DND-41 (cell line): ENCODE results near the gene PIN1.
A peak's percentile ranks its signal among the peaks of the same experiment; 100 is the strongest.

ENCODE experiments used
- ATAC-seq: fragments of 200-7000 bp; cut with Tn5 transposase; 3 replicates; pipeline ENCODE4 v1.9.1; 2021; ENCODE audit warnings: low read depth; ENCODE audit not compliant: insufficient read depth
- DNase-seq: peaks from one replicate; pipeline ENCODE4 v3.0.0-alpha.2; 2020
- H2AFZ ChIP-seq: 2 replicates; pipeline ENCODE4 v1.6.0; 2012; ENCODE audit warnings: low read depth, low read length
- H3K27ac ChIP-seq: 2 replicates; pipeline ENCODE4 v1.5.1; 2012; ENCODE audit warnings: low read length, inconsistent platforms
- H3K27me3 ChIP-seq: fragments of 200-600 bp; sonication (generic); 2 replicates; pipeline ENCODE4 v1.6.0; 2012; ENCODE audit warnings: low read length, mild to moderate bottlenecking, inconsistent platforms; ENCODE audit not compliant: insufficient read depth, poor library complexity
- H3K36me3 ChIP-seq: 2 replicates; pipeline ENCODE4 v1.5.1; 2012; ENCODE audit warnings: low read length, inconsistent platforms; ENCODE audit not compliant: insufficient read depth
- H3K4me1 ChIP-seq: 2 replicates; pipeline ENCODE4 v1.5.1; 2012; ENCODE audit warnings: mild to moderate bottlenecking, low read length; ENCODE audit not compliant: insufficient read depth
- H3K4me2 ChIP-seq: 2 replicates; pipeline ENCODE4 v1.6.0; 2012; ENCODE audit warnings: mild to moderate bottlenecking, moderate library complexity, low read length, inconsistent platforms; ENCODE audit not compliant: insufficient read depth
- H3K4me3 ChIP-seq, 2 experiments: fragments of 200-600 bp in 1 of 2; shearing (Covaris generic) in 1 of 2; 2 replicates each; pipeline ENCODE4 v1.5.1; 2012 to 2016; ENCODE audit warnings: inconsistent platforms in 2 of 2, low read length in 2 of 2, mild to moderate bottlenecking in 2 of 2, low read depth in 1 of 2, moderate library complexity in 1 of 2
- H3K79me2 ChIP-seq: 2 replicates; pipeline ENCODE4 v1.6.0; 2012; ENCODE audit warnings: low read length, inconsistent platforms; ENCODE audit not compliant: insufficient read depth
- H3K9ac ChIP-seq: 2 replicates; pipeline ENCODE4 v1.6.0; 2012; ENCODE audit warnings: low read depth, mild to moderate bottlenecking, inconsistent platforms, low read length, moderate library complexity
- H3K9me3 ChIP-seq: 2 replicates; pipeline ENCODE4 v1.5.1; 2012; ENCODE audit warnings: low read length, moderate library complexity, mild to moderate bottlenecking, inconsistent platforms; ENCODE audit not compliant: insufficient read depth, severe bottlenecking
- H4K20me1 ChIP-seq: 2 replicates; pipeline ENCODE4 v1.6.0; 2012; ENCODE audit warnings: low read length; ENCODE audit not compliant: insufficient read depth
- EZH2 ChIP-seq: IDR thresholded peaks from 3 replicates; pipeline ENCODE4 v1.6.1; 2012; ENCODE audit warnings: borderline replicate concordance, low read depth, mild to moderate bottlenecking, moderate library complexity, low read length, inconsistent platforms; ENCODE audit not compliant: severe bottlenecking
- TF ChIP-seq, protein P1 (sequence below): IDR thresholded peaks from 2 replicates; pipeline ENCODE4 v1.5.1; 2012; ENCODE audit warnings: borderline replicate concordance, low read length, moderate library complexity, mild to moderate bottlenecking; ENCODE audit not compliant: poor library complexity, severe bottlenecking; ENCODE audit errors: extremely low read depth

PIN1 gene

GRCh38 chr19:9791552-9792205 is 43.4 kb upstream of the PIN1 start:
- H3K27me3 ChIP-seq: no peaks in the 10 kb centered on the region
- H4K20me1 ChIP-seq: no peaks in the 10 kb centered on the region
- peak overlapping the region; percentile 72 for H3K27ac ChIP-seq
- peaks cover 41% of the 10 kb centered on the region for H3K4me1 ChIP-seq
- no peaks in the 10 kb centered on the region for H3K79me2 ChIP-seq
- DNase-seq (peak; percentile 95), ATAC-seq (peak; percentile 72)
- H3K9ac ChIP-seq: peak overlapping the region; percentile 48
- H2AFZ ChIP-seq: peak overlapping the region; percentile 84
- H3K4me2 ChIP-seq: peak overlapping the region; percentile 82
- H3K9me3 ChIP-seq: no peaks in the 10 kb centered on the region
- no peaks in the 10 kb centered on the region for H3K36me3 ChIP-seq
- TF ChIP-seq, protein P1, sequence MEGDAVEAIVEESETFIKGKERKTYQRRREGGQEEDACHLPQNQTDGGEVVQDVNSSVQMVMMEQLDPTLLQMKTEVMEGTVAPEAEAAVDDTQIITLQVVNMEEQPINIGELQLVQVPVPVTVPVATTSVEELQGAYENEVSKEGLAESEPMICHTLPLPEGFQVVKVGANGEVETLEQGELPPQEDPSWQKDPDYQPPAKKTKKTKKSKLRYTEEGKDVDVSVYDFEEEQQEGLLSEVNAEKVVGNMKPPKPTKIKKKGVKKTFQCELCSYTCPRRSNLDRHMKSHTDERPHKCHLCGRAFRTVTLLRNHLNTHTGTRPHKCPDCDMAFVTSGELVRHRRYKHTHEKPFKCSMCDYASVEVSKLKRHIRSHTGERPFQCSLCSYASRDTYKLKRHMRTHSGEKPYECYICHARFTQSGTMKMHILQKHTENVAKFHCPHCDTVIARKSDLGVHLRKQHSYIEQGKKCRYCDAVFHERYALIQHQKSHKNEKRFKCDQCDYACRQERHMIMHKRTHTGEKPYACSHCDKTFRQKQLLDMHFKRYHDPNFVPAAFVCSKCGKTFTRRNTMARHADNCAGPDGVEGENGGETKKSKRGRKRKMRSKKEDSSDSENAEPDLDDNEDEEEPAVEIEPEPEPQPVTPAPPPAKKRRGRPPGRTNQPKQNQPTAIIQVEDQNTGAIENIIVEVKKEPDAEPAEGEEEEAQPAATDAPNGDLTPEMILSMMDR: no peak
- TF ChIP-seq EZH2: no peak
- peak overlapping the region; percentile 27 to 62; a peak in 3 of 4 replicates for H3K4me3 ChIP-seq

DNA sequence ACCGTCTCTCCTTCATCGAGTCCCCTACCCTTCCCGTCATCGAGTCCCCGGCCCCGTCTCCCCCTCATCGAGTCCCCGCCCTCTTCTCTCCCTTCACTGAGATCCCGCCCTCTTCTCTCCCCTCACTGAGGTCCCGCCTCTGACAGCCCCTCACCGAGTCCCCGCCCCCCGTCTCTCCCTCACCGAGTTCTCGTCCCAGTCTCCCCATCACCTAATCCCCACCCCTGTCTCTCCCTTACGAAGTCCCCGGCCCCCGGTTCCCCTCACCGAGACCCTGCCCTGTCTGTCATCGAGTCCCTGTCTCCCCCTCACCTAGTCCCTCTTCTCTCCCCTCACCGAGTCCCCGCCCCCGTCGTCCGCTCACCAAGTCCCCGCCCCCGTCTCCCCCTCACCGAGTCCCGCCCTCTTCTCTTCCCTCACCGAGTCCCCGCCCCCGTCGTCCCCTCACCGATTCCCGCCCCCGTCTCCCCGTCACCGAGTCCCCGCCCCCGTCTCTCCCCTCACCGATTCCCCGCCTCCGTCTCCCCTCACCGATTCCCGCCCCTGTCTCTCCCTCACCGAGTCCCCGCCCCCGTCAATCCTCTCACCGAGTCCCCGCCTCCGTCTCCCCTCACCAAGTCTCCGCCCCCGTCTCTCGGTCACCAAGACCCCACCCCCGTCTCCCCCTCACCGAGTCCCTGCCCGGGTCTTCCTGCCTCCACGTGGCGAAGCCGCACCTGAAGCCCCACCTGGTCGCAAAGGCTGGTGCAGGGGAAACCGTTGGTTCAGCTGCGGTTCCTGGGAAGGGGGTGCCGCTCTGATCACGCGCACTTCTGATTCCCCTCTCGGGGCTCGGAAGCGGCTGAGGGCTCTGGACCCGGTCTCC is 42.7 kb upstream of the PIN1 start:
- Histone ChIP-seq H3K4me3 (peak overlapping the region; percentile 12 to 61; a peak in 3 of 4 replicates), H3K27me3 (no peaks in the 10 kb centered on the region), H3K27ac (peak overlapping the region; percentile 75), H3K9ac (peak overlapping the region; percentile 57), H3K4me2 (peak overlapping the region; percentile 82), H3K4me1 (peaks cover 42% of the 10 kb centered on the region), H3K79me2 (no peaks in the 10 kb centered on the region), H3K9me3 (no peaks in the 10 kb centered on the region), H2AFZ (peak overlapping the region; percentile 84), H3K36me3 (no peaks in the 10 kb centered on the region), H4K20me1 (no peaks in the 10 kb centered on the region)
- ATAC-seq: peak; percentile 67
- TF ChIP-seq EZH2: no peak
- TF ChIP-seq, protein P1: no peak
- peak; percentile 94 for DNase-seq

GRCh38 chr19:9793071-9793591 is 42.0 kb upstream of the PIN1 start:
- H3K9ac ChIP-seq: peak overlapping the region; percentile 57
- no peaks in the 10 kb centered on the region for H3K79me2 ChIP-seq
- ATAC-seq: peak; percentile 44
- H3K4me2 ChIP-seq: peak overlapping the region; percentile 82
- H3K4me3 ChIP-seq: peak overlapping the region; percentile 1 to 61; a peak in 3 of 4 replicates
- no peaks in the 10 kb centered on the region for H3K9me3 ChIP-seq
- peaks cover 42% of the 10 kb centered on the region for H3K4me1 ChIP-seq
- H3K36me3 ChIP-seq: no peaks in the 10 kb centered on the region
- peak overlapping the region; percentile 81 for H2AFZ ChIP-seq
- no peaks in the 10 kb centered on the region for H4K20me1 ChIP-seq
- peak overlapping the region; percentile 75 for H3K27ac ChIP-seq
- TF ChIP-seq EZH2: no peak
- TF ChIP-seq, protein P1: no peak
- H3K27me3 ChIP-seq: no peaks in the 10 kb centered on the region
- peak; percentile 80 for DNase-seq
